Iris pigment epithelial cell (primary cell): ENCODE measurements around the gene CEND1.

ENCODE experiments used
- DNase-seq: peaks from one replicate; pipeline ENCODE4 v3.0.0-alpha.2; 2011; ENCODE audit warnings: low read depth

CEND1 gene

DNA sequence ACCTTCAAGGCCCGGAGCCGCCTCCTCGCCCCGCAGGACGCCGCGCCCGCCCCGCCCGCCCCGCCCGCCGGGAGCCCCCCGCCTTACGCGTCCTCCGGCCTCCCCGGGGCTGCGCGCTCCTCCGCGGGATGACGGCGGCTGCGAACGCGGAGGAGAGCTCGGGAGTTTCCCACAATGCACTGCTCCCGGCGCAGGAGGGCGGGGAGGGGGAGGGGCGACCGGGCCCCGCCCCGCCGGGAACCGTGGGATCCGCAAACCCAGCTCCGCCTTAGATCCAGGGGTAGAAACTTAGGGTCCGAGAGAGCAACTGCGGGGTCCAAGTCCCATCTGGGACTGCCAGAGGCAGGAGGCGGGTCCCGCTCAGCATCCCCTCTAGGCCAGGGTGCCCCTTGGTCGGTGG is at the start of gene CEND1:
TSS of gene CEND1 (minus strand) at position 148 of the 400 bp plus-strand sequence. CDS start 1,514 bp downstream, outside the sequence.
- DNase-seq = peak; percentile 40

DNA sequence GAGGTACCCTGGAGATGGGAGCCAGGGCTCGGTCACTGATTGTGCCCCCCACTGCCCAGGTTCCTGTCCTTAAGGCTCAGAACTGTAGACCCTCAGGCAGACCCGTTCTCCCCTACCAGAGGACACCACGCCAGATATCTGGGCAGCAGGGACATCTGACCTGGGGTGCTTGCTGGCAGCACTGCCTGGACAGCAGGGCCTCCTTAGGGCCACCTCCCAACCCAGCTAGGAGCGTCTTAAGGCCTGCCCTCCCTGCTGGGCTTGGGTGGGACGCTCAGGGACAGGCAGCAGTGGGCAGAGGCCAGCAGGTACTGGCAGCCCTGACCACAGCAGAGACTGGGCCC is 49.4 kb upstream of the CEND1 start:
- DNase-seq = no peak

DNA sequence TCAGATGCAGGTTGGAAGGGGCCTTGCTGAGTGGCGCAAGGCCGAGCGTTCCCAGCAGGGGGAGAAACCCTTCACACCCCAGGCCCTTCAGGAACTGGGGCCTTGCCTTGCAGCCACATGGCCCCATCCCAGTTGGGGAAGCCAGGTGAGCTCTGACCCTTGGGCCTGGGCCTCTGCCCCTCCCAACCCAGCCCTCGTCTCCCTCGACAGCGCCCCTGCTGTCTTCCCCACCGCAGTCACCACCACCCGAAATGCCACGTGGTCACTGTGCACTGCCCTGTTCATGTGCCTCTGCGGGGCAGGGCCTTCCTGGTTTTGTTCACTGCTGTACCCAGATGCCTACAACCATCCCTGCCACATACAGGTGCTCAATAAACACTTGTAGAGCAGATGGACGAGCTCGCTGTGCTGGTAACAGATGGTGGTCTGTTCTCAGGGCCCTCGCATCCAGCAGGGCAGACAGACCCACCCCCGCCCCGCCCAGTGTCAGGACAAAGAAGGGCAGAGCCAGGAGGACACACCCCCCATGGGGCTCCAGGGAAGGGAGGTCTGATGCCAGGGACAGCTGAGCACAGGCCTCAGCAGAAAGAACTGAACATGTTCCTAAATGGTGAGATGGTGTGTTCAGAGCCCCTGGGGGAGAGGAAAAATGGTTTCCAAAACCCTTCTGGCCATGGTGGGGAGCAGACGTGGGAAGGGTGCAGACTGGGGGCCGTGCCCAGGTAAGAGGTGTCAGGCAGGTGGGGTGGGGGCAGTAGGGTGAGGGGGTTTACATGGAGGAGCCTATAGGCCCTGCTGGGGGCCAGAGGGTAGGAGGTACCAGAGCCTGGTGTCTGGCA is 48.8 kb upstream of the CEND1 start:
- DNase-seq = no peak

DNA sequence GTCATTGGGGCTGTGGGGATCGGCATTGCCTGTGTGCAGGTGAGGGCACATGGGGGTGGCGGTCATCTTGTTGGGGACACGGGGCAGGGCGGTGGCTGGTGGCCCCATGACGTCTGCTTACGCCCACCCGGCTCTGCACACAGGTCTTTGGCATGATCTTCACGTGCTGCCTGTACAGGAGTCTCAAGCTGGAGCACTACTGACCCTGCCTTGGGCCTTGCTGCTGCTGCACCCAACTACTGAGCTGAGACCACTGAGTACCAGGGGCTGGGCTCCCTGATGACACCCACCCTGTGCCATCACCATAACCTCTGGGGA is 48.1 kb upstream of the CEND1 start:
- no peak for DNase-seq

DNA sequence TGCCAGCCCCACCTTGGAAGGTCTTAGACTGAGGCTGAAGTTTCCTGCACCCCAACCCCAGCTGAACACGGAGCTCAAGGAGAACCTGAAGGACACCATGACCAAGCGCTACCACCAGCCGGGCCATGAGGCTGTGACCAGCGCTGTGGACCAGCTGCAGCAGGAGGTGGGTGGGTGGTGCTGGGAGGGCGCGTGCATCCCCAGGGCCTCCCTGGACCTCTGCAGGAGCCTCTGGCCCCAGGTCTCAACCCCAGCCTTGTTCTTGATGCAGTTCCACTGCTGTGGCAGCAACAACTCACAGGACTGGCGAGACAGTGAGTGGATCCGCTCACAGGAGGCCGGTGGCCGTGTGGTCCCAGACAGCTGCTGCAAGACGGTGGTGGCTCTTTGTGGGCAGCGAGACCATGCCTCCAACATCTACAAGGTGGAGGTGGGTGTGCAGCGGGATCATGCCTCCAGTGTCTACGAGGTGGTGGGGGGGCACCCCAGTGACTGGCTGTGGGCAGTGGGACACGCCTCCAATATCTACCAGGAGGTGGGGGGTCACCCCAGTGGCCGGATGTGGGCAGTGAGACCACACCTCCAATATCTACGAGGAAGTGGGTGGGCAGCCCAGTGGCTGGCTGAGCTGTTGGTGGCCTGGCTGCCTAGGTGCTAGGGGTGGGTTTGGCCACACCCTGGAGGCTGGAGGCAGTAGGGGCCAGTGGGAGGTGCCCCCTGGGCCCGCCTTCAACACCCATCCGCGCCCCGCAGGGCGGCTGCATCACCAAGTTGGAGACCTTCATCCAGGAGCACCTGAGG is 47.5 kb upstream of the CEND1 start:
- no peak for DNase-seq

DNA sequence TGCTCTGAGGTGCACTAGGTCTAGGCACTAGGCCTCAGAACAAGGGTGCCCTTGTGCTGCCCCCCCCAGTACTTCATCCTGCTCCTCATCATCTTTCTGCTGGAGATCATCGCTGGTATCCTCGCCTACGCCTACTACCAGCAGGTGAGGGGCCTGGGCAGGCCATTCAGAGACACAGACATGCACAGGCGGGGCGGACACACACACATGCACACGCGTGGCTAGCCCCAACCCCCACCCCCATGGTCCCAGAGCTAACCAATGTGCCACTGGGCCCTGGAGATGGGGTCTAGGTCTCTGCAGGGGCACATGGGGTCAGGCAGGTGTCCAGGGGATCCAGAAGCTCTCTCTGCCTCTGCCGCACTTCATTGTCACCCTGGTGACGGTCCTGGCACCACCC is 46.8 kb upstream of the CEND1 start:
- DNase-seq = no peak

DNA sequence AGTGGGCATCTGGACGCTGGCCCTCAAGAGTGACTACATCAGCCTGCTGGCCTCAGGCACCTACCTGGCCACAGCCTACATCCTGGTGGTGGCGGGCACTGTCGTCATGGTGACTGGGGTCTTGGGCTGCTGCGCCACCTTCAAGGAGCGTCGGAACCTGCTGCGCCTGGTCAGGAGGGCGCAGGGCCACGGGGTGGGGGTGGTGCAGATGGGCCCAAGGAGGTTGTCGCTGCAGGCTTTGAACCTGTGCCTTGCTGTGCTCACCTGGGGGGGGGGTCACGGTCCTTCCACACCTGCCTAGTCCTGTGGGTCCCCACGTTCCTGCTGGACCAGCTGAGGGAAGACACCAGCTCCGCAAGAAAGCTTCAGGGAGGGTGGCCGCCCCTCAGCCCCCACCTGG is 46.4 kb upstream of the CEND1 start:
- DNase-seq = no peak

DNA sequence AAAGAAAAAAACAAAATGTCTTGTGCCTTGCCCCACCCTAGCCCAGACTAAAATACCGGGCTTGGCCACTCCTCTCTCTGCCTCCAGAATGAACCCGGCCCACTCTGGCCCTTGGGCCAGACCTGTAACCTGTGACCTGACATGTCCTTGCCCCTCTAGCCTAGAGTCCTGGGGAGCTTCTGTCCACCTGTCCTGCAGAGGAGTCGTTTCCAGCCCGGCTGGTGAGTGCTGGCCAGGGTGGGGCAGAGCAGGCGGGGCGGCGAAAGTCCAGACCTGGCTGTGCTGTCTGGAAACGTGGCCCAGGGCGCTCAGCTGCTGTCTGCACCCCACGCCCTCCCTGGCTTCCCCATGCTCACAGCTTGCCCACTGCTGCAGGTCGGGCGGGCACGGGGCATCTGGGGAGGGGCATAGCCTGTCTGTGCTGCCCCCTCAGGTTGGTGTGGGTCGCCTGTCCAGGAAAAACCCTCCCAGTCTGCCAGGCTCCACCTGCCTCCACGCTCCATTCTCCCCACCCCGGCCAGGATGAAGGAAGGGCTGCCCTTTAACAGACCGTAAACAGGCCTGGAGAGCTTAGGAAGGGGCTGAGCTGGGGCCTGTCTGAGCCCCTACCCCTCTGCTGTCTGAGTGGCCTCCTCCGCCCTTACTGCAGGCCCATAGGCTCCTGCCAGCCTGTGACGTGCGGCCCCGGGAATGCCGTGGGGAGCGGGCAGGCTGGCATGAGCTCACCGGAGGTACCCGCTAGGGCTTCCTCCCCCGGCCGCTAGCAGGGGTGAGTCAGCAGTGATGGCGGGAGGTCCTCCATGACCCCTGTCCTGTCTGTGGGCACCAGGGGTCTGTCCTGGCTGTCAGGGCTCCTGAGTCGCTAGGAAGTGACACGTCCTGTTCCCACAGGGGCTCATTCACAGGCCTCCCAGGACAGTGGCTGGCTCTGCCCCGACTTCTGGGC is 44.8 kb upstream of the CEND1 start:
- DNase-seq = peak; percentile 67

DNA sequence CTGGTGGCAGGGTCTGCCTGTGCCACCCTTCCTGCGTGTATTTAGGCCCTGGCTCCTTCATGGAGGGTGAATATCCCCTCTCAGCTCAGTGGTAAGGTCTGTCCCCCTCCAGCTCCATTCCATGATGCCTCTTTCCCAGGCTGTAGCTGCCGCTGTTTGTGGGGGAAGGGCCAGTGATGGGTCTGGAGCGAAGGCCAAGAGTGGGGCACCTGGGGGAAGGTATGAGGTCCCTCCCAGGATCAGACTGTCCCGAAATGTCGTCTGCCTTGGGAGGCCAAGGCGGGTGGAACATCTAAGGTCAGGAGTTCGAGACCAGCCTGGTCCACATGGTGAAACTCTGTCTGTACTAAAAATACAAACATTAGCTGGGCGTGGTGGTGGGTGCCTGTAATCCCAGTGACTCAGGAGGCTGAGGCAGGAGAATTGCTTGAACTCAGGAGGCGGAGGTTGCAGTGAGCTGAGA is 44.0 kb upstream of the CEND1 start:
- DNase-seq = no peak

DNA sequence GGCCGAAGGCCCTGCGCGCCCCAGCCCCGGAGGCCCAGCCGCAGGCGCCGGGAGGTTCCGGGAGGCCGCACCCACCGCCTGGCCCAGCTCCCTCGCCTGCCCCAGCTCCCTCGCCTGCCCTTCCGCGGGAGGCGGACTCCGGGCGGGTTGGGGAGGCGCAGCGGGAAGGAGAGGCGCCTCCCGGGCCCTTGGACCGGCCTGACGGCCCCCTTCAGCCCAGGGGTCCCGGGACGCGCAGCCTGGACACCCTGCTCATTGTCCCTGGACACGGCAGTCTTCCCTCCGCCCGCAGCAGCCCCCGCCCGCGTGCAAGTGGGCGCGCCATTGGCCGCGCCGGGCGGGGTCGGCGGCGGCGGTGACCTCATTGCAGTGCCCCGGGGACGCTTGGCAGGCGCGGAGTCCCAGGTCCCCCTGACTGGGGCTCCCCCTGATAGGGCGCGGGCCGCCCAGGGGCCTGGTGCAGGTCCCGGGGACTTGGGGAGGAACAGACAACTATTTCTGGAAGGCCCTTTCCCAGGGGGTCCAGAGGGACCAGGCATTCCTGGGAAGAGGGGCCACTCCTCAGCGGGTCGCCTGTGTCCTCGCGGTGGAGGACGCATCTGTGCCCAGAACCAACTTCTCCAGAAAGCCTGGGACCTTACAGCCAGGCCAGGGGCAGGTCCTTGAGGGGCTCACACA is 43.4 kb upstream of the CEND1 start:
- DNase-seq = no peak

DNA sequence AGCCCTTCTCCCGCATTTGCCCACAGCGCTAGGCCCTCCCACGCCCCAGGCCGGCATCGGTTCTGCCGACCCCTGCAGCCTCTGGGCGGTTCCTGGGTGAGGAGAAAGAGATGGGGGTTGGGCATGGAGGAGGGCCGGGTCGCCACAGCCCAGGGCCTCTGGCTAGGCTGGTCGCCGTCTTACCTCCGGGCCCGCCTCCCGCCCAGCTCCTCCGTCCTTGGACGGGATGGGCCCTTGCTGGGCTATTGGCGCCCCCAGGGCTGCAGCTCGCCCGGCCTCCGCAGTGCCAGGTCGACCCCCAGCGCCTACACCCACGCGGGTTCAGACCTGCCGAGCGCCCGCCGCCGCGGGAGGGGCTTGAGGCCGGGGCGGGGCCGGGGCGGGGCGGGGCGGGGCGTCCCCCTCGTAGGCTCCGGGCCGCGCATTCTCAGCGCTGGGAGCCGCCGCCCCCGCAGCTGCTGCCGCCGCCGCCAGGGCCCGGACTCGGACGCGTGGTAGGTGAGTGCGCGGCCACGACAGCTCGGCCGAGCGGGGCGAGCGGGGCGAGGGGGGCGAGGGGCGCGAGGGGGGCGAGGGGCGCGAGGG is 42.7 kb upstream of the CEND1 start, which contains the start of gene CD151:
TSS of gene CD151 (plus strand) at position 424 of the 585 bp plus-strand sequence. CDS start 3,118 bp downstream, outside the sequence.
- DNase-seq = peak; percentile 57

DNA sequence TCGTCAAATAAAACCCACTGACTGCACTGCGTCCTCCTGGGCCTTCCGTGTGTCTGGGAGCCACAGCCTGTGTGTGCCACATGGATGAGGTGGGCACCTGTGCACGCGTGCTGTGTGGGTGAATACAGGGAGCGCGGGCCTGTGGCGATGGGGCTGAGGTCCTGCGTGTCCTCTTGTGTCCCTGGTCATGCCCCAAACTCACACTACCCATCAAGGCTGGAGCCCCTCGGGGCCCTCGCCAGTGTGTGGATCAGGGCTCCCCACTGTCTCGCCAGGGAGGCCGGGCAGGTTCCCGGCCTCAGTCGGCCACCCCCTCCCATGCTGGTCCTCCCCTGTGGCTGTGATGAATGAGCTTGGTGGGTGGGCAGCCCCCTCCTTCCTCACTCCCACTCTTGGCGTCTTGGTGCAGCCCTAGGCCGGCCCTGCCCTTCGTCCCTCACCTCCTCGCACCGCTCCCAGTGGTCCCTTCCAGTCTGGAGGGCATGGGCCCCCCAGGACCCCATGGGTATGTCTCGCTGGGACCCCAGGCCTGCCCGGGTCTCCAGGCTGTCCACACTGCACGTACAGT is 42.2 kb upstream of the CEND1 start:
- no peak for DNase-seq

DNA sequence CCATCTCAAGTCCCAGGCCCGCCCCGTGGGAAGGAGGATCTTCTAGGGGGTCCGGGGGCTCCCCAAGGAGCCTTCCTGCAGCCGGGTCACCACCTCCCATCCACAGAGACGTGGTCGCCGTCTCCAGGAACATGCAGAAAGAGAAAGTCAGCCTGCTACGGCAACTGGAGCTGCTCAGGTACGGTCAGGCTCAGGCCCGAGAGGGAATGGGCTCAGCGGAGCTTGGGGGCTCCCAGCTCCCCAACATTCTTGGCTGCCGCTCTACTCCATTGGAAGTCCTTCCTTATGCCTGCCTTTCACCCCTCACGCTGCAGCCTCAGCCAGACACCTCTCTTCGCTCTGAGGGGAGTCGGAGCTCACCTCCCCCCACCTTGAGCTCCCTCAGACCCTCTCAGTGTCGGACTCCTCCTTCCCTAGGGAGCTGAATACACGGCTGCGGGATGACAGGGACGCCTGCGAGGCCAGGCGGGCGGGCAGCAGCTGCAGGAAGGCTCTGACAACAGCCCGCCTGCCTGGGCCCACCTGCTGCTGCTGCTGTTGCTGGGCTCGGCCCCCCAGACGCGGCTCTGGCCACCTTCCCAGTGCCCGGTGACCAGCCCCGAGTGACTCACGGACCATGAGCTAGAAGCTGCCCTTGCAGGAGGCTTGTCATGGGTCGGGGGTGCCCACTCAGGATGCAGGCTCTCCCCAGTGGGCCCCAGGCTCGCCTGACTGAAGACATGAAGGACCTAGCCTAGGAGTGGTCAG is 41.4 kb upstream of the CEND1 start:
- DNase-seq = no peak

DNA sequence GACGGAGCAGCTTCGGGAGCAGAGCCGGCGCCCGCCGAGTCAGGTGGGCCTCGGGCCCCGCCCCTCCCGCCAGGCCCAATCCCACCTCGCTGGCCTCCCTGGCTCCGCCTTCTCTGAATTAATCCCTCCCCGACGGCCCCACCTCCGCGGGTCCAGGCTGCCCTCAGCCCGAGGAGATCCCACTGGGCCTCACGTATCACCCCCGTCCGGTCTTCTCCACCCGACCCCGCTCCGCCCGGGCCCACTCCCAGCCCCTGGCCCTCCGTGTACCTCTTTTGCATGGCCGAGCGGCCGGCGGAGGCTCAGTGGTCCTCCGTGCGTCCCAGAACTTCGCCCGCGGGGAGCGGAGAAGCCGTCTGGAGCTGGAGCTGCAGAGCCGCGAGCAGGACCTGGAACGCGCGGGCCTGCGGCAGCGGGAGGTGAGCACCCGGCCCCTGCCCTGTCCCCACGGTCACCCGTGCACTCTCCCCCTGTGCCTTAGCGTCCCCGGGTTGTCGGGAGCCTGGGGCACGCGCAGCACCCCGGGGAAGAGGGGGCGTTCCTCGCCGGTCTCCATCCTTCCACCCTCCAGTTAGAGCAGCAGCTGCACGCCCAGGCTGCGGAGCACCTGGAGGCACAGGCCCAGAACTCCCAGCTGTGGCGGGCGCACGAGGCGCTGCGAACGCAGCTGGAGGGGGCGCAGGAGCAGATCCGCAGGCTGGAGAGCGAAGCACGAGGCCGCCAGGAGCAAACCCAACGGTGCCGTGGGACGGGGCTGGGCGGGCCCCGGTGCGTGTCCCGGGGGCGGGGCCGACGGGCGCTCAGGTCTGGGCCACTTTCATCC is 40.6 kb upstream of the CEND1 start:
- DNase-seq = peak; percentile 70

DNA sequence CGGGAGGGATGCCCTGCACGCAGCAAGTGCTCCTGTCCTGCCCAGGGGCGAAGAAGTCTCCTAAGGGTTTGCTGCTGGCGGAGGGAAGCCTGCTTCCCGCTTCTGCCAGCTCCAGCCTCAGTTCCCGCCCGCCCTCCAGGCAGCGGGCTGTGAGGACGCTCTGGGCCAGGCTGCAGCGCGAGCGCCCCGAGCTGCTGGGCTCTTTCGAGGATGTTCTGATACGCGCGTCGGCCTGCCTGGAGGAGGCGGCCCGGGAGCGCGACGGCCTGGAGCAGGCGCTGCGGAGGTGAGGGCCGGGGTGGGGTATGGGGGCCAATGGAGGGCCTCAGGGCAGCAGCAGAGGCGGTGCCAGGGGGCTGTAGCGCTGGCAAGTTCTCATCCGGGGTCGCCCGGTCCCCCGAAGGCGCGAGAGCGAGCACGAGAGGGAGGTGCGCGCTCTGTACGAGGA is 40.0 kb upstream of the CEND1 start:
- no peak for DNase-seq

DNA sequence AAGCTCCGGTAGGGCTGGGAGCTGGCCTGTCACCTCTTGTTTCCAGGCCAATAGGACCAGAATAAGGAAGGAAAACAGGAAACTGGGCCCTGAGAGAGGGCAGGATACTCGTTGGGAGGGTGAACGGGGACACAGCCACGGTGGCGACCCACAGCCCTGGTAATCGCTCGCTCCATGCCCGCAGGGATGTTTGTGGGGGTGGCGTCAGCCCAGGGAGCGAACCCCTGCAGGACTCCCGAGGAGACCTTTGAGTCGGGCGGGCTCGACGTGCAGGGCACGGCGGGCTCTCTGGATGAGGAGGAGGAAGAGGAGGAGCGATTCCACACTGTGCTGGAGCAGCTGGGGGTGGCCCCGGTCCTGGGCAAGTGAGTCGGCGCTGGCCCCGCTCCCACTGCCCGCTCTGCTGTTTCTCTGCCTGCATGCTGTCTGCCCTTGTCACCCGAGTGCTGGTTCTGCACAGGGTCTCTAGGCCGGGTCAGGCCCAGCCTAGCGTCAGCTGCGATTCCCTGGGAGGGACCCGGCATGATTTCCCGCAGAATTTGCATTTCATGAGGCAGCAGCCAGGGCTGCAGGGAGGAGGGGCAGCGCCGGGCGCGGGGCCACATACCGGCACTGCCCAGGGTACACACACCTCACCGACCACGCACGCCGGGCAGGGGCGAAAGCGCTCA is 39.4 kb upstream of the CEND1 start:
- no peak for DNase-seq

DNA sequence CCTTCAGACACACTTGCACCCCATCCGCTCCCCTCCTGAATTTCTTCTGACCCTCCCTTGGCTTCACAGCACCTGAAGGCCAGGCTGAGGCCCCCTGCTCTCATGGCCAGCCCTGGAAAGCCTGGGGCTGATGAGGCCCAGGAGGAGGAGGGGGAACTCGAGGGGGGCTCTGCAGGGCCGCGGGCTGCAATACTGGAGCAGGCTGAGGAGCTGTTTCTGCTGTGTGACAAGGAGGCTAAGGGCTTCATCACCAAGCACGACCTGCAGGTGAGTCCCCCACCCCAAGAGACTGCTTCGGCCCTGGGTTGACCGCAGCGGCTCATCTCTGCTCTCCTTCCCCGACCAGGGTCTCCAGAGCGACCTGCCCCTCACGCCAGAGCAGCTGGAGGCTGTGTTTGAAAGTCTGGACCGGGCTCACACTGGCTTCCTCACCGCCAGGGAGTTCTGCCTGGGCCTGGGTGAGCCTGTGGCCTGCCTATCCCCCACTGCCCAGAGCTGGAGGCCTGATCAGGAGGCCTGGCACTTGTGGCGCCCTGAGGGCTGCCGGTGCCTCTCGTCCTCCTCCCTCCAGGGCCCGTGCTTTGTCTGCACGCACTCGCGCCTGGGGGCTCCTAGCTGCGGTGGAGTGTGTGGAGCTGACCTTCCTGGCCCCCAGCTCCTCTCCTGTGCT is 38.8 kb upstream of the CEND1 start:
- no peak for DNase-seq

DNA sequence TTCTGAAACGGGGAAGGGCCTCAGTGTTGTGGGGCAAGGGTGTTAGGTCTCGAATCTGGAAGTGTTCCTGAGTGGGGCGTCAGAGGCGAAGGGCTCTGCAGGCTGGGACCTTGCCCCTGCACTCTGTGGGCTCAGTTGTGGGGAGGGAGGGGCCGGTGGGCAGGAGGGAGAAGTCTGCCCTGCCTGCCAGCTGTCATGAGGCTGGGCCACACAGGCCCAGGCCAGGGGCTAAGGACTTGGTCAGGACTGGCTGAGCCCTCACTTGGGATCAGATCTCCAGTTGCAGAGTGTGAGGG is 38.0 kb upstream of the CEND1 start, which contains the start of gene CRACR2B:
TSS of gene CRACR2B (plus strand) at position 23 of the 296 bp plus-strand sequence. CDS start 689 bp downstream, outside the sequence.
- no peak for DNase-seq
